NCI-H1105 (cell line): ENCODE measurements around the gene BCAS3.
"Not testable (repeated sequence)": the region's sequence is repeated elsewhere in the genome, so short reads cannot be mapped to it uniquely, and the experiment has no call there.

ENCODE experiments used
- DNase-seq: peaks from one replicate; lab custom pipeline; 2025; lab: John Stamatoyannopoulos, UW

BCAS3 gene

GRCh38 chr17:60798576-60798975 lies 120.9 kb downstream of the BCAS3 start:
- DNase-seq: no peak

DNA sequence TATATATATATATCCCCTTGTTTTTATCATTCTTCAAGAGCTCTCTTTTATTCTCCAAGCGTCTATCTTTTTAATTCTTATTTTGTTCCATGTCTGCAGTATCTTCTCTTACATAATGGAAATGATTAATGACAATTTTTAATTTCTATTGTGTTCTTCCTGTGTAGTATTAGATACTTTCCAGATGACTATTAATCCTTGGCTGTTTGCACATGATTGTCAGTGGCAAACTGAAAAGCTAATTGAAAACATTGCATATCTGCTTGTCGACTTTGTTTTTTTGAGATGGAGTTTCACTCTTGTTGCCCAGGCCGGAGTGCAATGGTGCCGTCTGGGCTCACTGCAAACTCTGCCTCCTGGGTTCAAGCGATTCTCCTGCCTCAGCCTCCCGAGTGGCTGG lies 124.7 kb downstream of the BCAS3 start:
- DNase-seq: no peak

DNA sequence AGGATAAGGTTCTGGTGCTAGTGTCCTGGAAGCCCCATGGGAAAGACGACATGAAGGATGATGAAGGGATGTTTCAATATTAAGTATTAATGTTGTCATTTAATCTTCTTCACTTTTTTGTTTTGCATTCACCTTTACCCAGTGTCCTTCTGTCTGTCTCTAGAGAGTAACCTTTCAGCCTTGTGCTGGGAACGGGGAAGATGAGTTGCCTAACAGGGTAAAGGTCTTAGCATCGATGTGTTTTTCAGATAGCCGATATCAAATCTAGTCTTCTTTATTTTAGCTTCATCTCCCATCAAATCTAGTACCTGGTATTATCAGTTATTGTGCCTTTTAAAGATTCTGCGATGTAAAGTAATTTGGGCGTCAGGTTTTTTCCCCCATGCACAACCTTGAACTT lies 125.4 kb downstream of the BCAS3 start:
- no peak for DNase-seq

- no peak for DNase-seq
Observed at GRCh38 chr17:60804831-60805230, 127.2 kb downstream of the BCAS3 start.

- DNase-seq: no peak
Observed at GRCh38 chr17:60809421-60809820, 131.8 kb downstream of the BCAS3 start.

DNA sequence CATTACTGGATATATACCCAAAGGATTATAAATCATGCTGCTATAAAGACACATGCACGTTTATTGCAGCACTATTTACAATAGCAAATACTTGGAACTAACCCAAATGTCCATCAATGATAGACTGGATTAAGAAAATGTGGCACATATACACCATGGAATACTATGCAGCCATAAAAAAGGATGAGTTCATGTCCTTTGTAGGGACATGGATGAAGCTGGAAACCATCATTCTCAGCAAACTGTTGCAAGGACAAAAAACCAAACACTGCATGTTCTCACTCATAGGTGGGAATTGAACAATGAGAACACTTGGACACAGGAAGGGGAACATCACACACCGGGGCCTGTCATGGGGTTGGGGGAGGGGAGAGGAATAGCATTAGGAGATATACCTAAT lies 137.3 kb downstream of the BCAS3 start:
- not testable (repeated sequence) for DNase-seq

- DNase-seq: no peak
Observed at GRCh38 chr17:60817192-60817591, 139.5 kb downstream of the BCAS3 start.

- DNase-seq: no peak
Observed at GRCh38 chr17:60819447-60820130, 141.9 kb downstream of the BCAS3 start.

DNA sequence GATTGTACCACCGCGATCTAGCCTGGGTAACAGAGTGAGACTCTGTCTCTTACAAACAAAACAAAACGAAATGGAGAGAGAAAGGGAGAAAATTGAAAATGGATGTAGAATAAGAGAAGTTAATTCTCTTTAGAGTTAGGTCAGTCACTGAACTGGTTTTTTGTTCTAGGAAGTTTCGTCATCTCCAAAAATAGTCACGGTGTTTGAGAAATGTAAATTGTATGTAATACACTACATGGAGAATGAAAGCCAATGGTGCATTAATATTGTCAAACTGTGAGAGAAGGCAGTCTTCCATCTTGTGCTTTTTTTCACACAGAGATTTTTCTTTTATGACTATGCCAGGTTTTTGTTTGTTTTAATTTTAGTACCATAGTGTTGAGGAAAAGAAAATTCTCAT lies 145.9 kb downstream of the BCAS3 start:
- DNase-seq: no peak

GRCh38 chr17:60825351-60825750 lies 147.7 kb downstream of the BCAS3 start:
- no peak for DNase-seq

DNA sequence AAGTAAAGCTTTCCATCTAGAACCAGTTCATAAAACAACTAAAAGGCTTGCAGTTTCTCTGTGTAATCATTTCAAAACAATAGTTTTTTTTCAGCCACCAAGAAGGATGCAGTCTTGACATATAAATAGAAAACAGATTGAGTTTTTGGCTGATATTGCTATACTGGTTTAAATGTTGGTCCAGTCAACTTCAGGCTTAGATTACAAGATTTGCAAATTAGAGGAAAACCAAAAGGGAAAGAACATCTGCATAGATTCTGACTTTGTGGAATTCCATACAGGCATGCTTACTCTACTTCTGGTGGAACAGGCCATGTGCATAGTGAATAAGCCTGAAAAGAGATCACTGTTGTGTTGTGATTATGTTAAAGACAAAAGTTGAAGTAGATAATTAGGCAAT lies 150.3 kb downstream of the BCAS3 start:
- no peak for DNase-seq

- DNase-seq: peak; percentile 2
Observed at GRCh38 chr17:60832151-60832585, 154.5 kb downstream of the BCAS3 start.

- DNase-seq: no peak
Observed at GRCh38 chr17:60832631-60833030, 155.0 kb downstream of the BCAS3 start.

GRCh38 chr17:60840456-60840855 lies 162.8 kb downstream of the BCAS3 start:
- DNase-seq: no peak

GRCh38 chr17:60845012-60845411 lies 167.4 kb downstream of the BCAS3 start:
- DNase-seq: no peak

- no peak for DNase-seq
Observed at GRCh38 chr17:60846175-60846574, 168.5 kb downstream of the BCAS3 start.

DNA sequence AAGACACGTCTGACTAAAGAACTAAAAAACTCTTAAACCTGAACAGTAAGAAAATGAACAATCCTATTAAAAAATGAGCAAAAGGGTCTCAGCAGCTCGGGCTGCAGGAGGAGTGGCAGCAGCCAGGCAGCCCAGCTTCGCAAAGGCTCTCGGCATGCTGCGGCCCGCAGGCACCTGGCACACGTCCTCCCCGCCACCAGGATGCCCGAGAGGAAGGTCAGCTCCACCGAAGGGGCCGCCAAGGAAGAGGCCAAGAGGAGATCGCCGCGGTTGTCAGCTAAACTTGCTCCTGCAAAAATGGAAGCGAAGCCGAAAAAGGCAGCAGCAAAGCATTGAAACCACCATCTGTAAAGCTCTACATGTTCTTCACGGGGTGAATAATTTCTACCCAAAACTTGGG lies 173.5 kb downstream of the BCAS3 start:
- no peak for DNase-seq

DNA sequence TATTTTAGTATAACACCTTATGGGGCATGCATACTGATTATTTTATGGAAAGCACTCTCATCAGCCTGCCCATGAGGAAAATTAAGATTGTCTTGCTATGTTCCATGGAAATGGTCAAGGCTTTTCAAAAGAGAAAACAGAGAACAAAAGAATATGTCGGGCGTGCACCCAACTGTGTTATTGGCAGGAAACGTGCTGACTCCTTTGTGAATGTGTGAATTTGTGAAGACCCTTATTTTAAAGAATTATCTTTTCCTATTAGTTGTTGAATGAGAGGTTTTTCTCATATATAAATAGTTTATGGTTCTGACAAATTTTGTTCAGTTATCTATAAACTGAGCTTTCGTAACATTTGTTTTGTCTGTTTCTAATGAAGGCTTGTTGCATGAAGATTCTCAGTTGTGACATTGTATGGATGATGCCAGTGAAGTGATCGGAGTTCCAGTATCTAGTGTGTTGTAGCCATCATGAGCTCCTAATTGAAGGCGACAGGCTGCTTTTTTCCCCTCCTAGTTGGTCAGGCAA lies 180.0 kb downstream of the BCAS3 start:
- no peak for DNase-seq

- DNase-seq: no peak
Observed at GRCh38 chr17:60862482-60862881, 184.8 kb downstream of the BCAS3 start.

DNA sequence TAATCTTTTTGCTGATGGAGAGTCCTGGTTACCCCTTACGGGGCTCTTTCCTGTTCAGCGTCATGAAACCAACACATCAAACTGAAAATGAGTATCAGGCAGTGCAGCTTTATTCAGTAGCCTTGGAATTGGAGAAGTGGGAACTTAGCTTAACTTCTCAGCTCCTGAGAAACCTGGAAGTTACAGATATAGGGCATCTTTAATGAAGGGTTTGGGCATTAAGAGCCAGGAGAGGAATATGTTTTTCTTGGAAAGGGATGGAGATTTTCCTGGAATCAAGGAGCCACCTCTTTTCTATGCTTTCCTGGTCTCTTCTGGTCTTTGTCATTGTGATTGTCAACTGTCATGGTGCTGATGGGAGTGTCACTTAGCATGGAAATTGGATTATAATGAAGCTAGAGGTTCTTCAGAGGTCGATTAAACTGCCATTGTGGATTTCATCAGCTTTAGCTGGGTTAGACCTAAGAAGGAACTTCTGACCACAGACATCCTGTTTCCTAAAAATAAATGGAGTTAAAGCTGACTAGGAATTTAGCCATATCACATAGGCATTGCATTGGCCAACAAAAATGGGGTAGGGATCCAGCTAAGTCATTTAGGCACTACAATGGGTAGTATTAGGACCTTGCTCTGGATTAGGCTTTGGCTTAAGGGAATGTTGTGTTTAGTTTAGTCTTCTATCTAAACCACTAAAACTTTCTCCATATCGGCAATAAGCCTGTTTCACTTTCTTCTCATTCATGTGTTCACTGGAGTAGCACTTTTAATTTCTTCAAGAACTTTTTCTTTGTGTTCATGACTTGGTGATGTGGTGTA lies 186.4 kb downstream of the BCAS3 start:
- DNase-seq: no peak

- DNase-seq: no peak
Observed at GRCh38 chr17:60864708-60865005, 187.0 kb downstream of the BCAS3 start.

DNA sequence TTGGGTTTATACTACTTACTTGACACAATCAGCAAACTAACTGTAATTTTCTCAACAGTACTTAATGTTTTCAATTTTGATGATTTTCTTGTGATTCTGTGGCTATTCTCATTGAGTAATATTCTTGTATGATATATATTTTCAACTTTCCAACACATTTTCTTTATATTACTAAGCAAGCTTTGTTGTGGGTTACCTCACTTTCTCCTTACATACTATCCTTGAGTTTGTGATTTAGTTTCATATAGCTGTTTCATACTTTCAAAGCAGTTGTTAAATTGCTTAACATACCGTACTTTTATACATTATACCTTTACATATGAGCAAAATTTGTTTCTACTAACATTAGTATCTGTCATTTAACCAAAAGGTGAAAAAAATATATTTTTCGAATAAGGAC lies 197.1 kb downstream of the BCAS3 start:
- DNase-seq: no peak
